OCI-LY1 (cell line): Measurements from ENCODE around the gene APBB3.
A peak's percentile ranks its signal among the peaks of the same experiment; 100 is the strongest.

Source experiments
- H2AFZ ChIP-seq: fragments of 200-600 bp; sonication (generic), shearing (Covaris generic); 2 replicates; pipeline ENCODE4 v1.6.0; 2014; ENCODE audit warnings: antibody characterized with exemption, mild to moderate bottlenecking, low read length
- H3F3A ChIP-seq: fragments of 200-600 bp; sonication (generic), shearing (Covaris generic); 2 replicates; pipeline ENCODE4 v1.6.0; 2014; ENCODE audit warnings: mild to moderate bottlenecking, antibody characterized with exemption, low read length, moderate library complexity; ENCODE audit not compliant: insufficient read depth
- H3K27ac ChIP-seq: fragments of 200-600 bp; sonication (generic); 2 replicates; pipeline ENCODE4 v1.5.1; 2014; ENCODE audit warnings: low read length, mixed run types, mild to moderate bottlenecking, low read depth; ENCODE audit not compliant: poor library complexity, severe bottlenecking
- H3K27me3 ChIP-seq: fragments of 200-600 bp; sonication (generic); 2 replicates; pipeline ENCODE4 v1.6.0; 2014; ENCODE audit warnings: antibody characterized with exemption, mild to moderate bottlenecking, low read length, moderate library complexity; ENCODE audit not compliant: insufficient read depth
- H3K36me3 ChIP-seq: fragments of 200-600 bp; sonication (generic); 2 replicates; pipeline ENCODE4 v1.6.1; 2014; ENCODE audit warnings: mild to moderate bottlenecking, antibody characterized with exemption, low read length, moderate library complexity, mixed read lengths; ENCODE audit not compliant: insufficient read depth
- H3K4me1 ChIP-seq: fragments of 200-600 bp; sonication (generic); 2 replicates; pipeline ENCODE4 v1.5.1; 2014; ENCODE audit warnings: mild to moderate bottlenecking, low read length, moderate library complexity; ENCODE audit not compliant: insufficient read depth, severe bottlenecking
- H3K4me2 ChIP-seq: fragments of 200-600 bp; sonication (generic), shearing (Covaris generic); 2 replicates; pipeline ENCODE4 v1.6.1; 2014; ENCODE audit warnings: low read length
- H3K4me3 ChIP-seq: fragments of 200-600 bp; sonication (generic); 2 replicates; pipeline ENCODE4 v1.5.1; 2014; ENCODE audit warnings: low read length, low read depth, mild to moderate bottlenecking, mixed read lengths; ENCODE audit not compliant: poor library complexity, severe bottlenecking
- H3K79me2 ChIP-seq: fragments of 200-600 bp; shearing (Covaris generic); 2 replicates; pipeline ENCODE4 v1.6.1; 2016; ENCODE audit warnings: mixed run types, low read length, mixed read lengths; ENCODE audit not compliant: insufficient read depth
- H3K9ac ChIP-seq: fragments of 200-600 bp; sonication (generic), shearing (Covaris generic); 2 replicates; pipeline ENCODE4 v1.6.1; 2014; ENCODE audit warnings: mild to moderate bottlenecking, low read length, mixed read lengths
- H3K9me2 ChIP-seq: fragments of 200-600 bp; sonication (generic), shearing (Covaris generic); 2 replicates; pipeline ENCODE4 v1.6.1; 2014; ENCODE audit warnings: low read depth, mild to moderate bottlenecking, low read length, mixed read lengths
- H3K9me3 ChIP-seq: fragments of 200-600 bp; shearing (Covaris generic); 2 replicates; pipeline ENCODE4 v1.6.1; 2014; ENCODE audit warnings: low read length, mixed read lengths
- H4K20me1 ChIP-seq: fragments of 200-600 bp; sonication (generic), shearing (Covaris generic); 2 replicates; pipeline ENCODE4 v1.6.0; 2016; ENCODE audit warnings: mild to moderate bottlenecking, low read length; ENCODE audit not compliant: insufficient read depth
- EZH2 ChIP-seq: fragments of 200-600 bp; sonication (generic), shearing (Covaris generic); IDR thresholded peaks from 2 replicates; pipeline ENCODE4 v1.8.0; 2017; ENCODE audit warnings: borderline replicate concordance, mixed run types, mild to moderate bottlenecking, antibody characterized with exemption, low read length, moderate library complexity, mixed read lengths
- TF ChIP-seq, protein P1 (sequence below): fragments of 200-600 bp; sonication (generic), shearing (Covaris generic); IDR thresholded peaks from 2 replicates; pipeline ENCODE4 v1.5.1; 2017; ENCODE audit warnings: mild to moderate bottlenecking, antibody characterized with exemption, low read length, moderate library complexity, mixed read lengths

Gene APBB3

DNA sequence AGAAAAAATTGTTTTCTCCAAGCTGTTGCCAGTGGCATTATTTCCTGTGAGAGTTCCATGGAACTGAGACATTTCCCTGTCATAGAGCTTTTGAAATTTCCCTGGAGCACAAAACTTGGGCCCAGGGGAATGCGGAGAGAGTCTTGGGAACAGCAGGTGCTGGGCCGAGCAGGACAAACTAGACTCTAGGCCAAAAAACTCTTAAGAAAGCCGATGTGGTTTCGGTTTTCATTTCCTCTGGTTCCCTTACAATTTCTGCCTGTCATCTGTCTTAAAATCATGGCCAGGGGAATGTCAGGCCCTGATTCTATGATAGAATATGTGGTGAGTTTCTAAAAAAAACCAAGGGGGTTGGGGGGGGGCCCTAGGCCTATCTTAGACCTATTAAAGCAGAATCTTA lies 4.8 kb upstream of the APBB3 start:
- Histone ChIP-seq H3K9me3 (no peaks in the 10 kb centered on the region), H3K9me2 (no peaks in the 10 kb centered on the region), H4K20me1 (no peaks in the 10 kb centered on the region), H3K4me2 (0 out of 2 replicates have a peak overlapping the region, but pooled peaks have one; percentile 11), H3K79me2 (no peaks in the 10 kb centered on the region), H3K27me3 (no peaks in the 10 kb centered on the region), H3K27ac (no peak overlapping the region), H3F3A (no peaks in the 10 kb centered on the region), H2AFZ (no peak overlapping the region), H3K36me3 (peaks cover 33% of the 10 kb centered on the region), H3K4me3 (no peak overlapping the region), H3K4me1 (peaks cover 24% of the 10 kb centered on the region), H3K9ac (no peak overlapping the region)
- TF ChIP-seq EZH2: no peak
- TF ChIP-seq, protein P1, sequence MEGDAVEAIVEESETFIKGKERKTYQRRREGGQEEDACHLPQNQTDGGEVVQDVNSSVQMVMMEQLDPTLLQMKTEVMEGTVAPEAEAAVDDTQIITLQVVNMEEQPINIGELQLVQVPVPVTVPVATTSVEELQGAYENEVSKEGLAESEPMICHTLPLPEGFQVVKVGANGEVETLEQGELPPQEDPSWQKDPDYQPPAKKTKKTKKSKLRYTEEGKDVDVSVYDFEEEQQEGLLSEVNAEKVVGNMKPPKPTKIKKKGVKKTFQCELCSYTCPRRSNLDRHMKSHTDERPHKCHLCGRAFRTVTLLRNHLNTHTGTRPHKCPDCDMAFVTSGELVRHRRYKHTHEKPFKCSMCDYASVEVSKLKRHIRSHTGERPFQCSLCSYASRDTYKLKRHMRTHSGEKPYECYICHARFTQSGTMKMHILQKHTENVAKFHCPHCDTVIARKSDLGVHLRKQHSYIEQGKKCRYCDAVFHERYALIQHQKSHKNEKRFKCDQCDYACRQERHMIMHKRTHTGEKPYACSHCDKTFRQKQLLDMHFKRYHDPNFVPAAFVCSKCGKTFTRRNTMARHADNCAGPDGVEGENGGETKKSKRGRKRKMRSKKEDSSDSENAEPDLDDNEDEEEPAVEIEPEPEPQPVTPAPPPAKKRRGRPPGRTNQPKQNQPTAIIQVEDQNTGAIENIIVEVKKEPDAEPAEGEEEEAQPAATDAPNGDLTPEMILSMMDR: no peak

GRCh38 chr5:140568443-140569063 lies 4.2 kb upstream of the APBB3 start:
- H3K4me2 ChIP-seq: 0 out of 2 replicates have a peak overlapping the region, but pooled peaks have one; percentile 11
- H4K20me1 ChIP-seq: no peaks in the 10 kb centered on the region
- H3K79me2 ChIP-seq: no peaks in the 10 kb centered on the region
- no peaks in the 10 kb centered on the region for H3K9me3 ChIP-seq
- no peaks in the 10 kb centered on the region for H3K27me3 ChIP-seq
- TF ChIP-seq, protein P1: no peak
- no peaks in the 10 kb centered on the region for H3K9me2 ChIP-seq
- no peak overlapping the region for H2AFZ ChIP-seq
- H3K36me3 ChIP-seq: peaks cover 33% of the 10 kb centered on the region
- H3F3A ChIP-seq: no peaks in the 10 kb centered on the region
- H3K4me1 ChIP-seq: peaks cover 29% of the 10 kb centered on the region
- no peak overlapping the region for H3K27ac ChIP-seq
- no peak overlapping the region for H3K9ac ChIP-seq
- no peak overlapping the region for H3K4me3 ChIP-seq

DNA sequence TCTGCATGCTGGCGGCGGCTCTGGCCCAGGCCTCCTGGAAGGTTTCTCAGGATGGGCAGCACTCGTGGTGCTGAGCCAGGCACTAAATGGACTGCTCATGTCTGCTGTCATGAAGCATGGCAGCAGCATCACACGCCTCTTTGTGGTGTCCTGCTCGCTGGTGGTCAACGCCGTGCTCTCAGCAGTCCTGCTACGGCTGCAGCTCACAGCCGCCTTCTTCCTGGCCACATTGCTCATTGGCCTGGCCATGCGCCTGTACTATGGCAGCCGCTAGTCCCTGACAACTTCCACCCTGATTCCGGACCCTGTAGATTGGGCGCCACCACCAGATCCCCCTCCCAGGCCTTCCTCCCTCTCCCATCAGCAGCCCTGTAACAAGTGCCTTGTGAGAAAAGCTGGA lies 3.5 kb upstream of the APBB3 start:
- no peak overlapping the region for H3K4me3 ChIP-seq
- no peak for TF ChIP-seq EZH2
- TF ChIP-seq, protein P1: no peak

More for the DNA sequence above, 3.5 kb upstream of the APBB3 start:
- Histone ChIP-seq H2AFZ (no peak overlapping the region), H3K9ac (no peak overlapping the region), H3K79me2 (no peaks in the 10 kb centered on the region), H3K4me2 (no peak overlapping the region), H3K9me3 (no peaks in the 10 kb centered on the region), H3K9me2 (no peaks in the 10 kb centered on the region), H3K36me3 (peaks cover 33% of the 10 kb centered on the region), H3K4me1 (peaks cover 33% of the 10 kb centered on the region), H3F3A (no peaks in the 10 kb centered on the region), H3K27me3 (no peaks in the 10 kb centered on the region), H3K27ac (no peak overlapping the region), H4K20me1 (no peaks in the 10 kb centered on the region)
